OCI-LY1 (cell line): ENCODE measurements around the gene DUSP22.

Experiments
- H2AFZ ChIP-seq: fragments of 200-600 bp; sonication (generic), shearing (Covaris generic); 2 replicates; pipeline ENCODE4 v1.6.0; 2014; ENCODE audit warnings: antibody characterized with exemption, mild to moderate bottlenecking, low read length
- H3F3A ChIP-seq: fragments of 200-600 bp; sonication (generic), shearing (Covaris generic); 2 replicates; pipeline ENCODE4 v1.6.0; 2014; ENCODE audit warnings: mild to moderate bottlenecking, antibody characterized with exemption, low read length, moderate library complexity; ENCODE audit not compliant: insufficient read depth
- H3K27ac ChIP-seq: fragments of 200-600 bp; sonication (generic); 2 replicates; pipeline ENCODE4 v1.5.1; 2014; ENCODE audit warnings: low read length, mixed run types, mild to moderate bottlenecking, low read depth; ENCODE audit not compliant: poor library complexity, severe bottlenecking
- H3K27me3 ChIP-seq: fragments of 200-600 bp; sonication (generic); 2 replicates; pipeline ENCODE4 v1.6.0; 2014; ENCODE audit warnings: antibody characterized with exemption, mild to moderate bottlenecking, low read length, moderate library complexity; ENCODE audit not compliant: insufficient read depth
- H3K36me3 ChIP-seq: fragments of 200-600 bp; sonication (generic); 2 replicates; pipeline ENCODE4 v1.6.1; 2014; ENCODE audit warnings: mild to moderate bottlenecking, antibody characterized with exemption, low read length, moderate library complexity, mixed read lengths; ENCODE audit not compliant: insufficient read depth
- H3K4me1 ChIP-seq: fragments of 200-600 bp; sonication (generic); 2 replicates; pipeline ENCODE4 v1.5.1; 2014; ENCODE audit warnings: mild to moderate bottlenecking, low read length, moderate library complexity; ENCODE audit not compliant: insufficient read depth, severe bottlenecking
- H3K4me2 ChIP-seq: fragments of 200-600 bp; sonication (generic), shearing (Covaris generic); 2 replicates; pipeline ENCODE4 v1.6.1; 2014; ENCODE audit warnings: low read length
- H3K4me3 ChIP-seq: fragments of 200-600 bp; sonication (generic); 2 replicates; pipeline ENCODE4 v1.5.1; 2014; ENCODE audit warnings: low read length, low read depth, mild to moderate bottlenecking, mixed read lengths; ENCODE audit not compliant: poor library complexity, severe bottlenecking
- H3K79me2 ChIP-seq: fragments of 200-600 bp; shearing (Covaris generic); 2 replicates; pipeline ENCODE4 v1.6.1; 2016; ENCODE audit warnings: mixed run types, low read length, mixed read lengths; ENCODE audit not compliant: insufficient read depth
- H3K9ac ChIP-seq: fragments of 200-600 bp; sonication (generic), shearing (Covaris generic); 2 replicates; pipeline ENCODE4 v1.6.1; 2014; ENCODE audit warnings: mild to moderate bottlenecking, low read length, mixed read lengths
- H3K9me2 ChIP-seq: fragments of 200-600 bp; sonication (generic), shearing (Covaris generic); 2 replicates; pipeline ENCODE4 v1.6.1; 2014; ENCODE audit warnings: low read depth, mild to moderate bottlenecking, low read length, mixed read lengths
- H3K9me3 ChIP-seq: fragments of 200-600 bp; shearing (Covaris generic); 2 replicates; pipeline ENCODE4 v1.6.1; 2014; ENCODE audit warnings: low read length, mixed read lengths
- H4K20me1 ChIP-seq: fragments of 200-600 bp; sonication (generic), shearing (Covaris generic); 2 replicates; pipeline ENCODE4 v1.6.0; 2016; ENCODE audit warnings: mild to moderate bottlenecking, low read length; ENCODE audit not compliant: insufficient read depth
- CTCF ChIP-seq: fragments of 200-600 bp; sonication (generic), shearing (Covaris generic); IDR thresholded peaks from 2 replicates; pipeline ENCODE4 v1.5.1; 2017; ENCODE audit warnings: mild to moderate bottlenecking, antibody characterized with exemption, low read length, moderate library complexity, mixed read lengths
- EZH2 ChIP-seq: fragments of 200-600 bp; sonication (generic), shearing (Covaris generic); IDR thresholded peaks from 2 replicates; pipeline ENCODE4 v1.8.0; 2017; ENCODE audit warnings: borderline replicate concordance, mixed run types, mild to moderate bottlenecking, antibody characterized with exemption, low read length, moderate library complexity, mixed read lengths

Gene DUSP22

GRCh38 chr6:380234-381218, 88.2 kb downstream of the DUSP22 start:
- Histone ChIP-seq H2AFZ (no peak overlapping the region), H3K27ac (no peak overlapping the region), H3K9ac (no peak overlapping the region), H3K79me2 (no peaks in the 10 kb centered on the region), H3K9me2 (no peaks in the 10 kb centered on the region), H3K4me3 (no peak overlapping the region), H4K20me1 (no peaks in the 10 kb centered on the region), H3K27me3 (peaks cover 7% of the 10 kb centered on the region; the same call in 1 of the 2 replicates), H3K4me2 (no peak overlapping the region), H3K36me3 (no peaks in the 10 kb centered on the region), H3K4me1 (peaks cover 37% of the 10 kb centered on the region), H3K9me3 (no peaks in the 10 kb centered on the region), H3F3A (no peaks in the 10 kb centered on the region)
- TF ChIP-seq EZH2 (no peak), CTCF (no peak)

DNA sequence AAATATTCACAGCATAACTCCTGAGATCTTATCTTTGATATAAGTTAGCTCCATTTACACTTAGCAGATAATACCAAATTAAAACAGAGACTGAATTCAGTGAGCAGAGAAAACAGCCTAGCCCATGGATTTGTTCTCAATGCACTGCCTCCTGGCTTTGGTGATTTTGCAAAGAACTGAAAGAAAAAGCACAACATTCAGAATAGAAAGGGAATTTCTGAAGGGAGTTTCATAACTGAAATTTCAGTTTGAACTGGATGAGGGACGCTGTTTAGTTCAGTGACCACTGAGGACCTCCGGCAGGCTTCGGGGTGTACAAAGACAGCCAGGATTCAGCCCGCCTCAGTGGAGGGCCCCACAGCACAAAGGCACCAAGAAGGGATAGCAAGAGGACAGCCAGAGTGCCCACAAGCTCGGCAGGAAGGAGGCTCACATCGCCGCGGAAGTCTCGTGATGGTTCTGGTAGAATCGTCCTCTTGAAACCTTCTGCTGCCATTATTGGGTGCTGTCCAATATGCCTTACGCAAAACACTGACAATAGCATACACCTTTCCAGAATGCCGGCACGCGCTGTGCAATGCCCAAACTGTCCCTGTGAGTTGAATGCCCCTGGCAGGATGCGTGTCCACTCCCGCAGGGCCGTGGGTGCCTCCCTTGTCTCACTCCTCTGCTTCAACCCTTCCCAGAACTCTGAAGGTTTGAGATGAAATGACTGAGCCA, 89.6 kb downstream of the DUSP22 start:
- Histone ChIP-seq H3K36me3 (no peaks in the 10 kb centered on the region), H3K9me3 (no peaks in the 10 kb centered on the region), H3F3A (no peaks in the 10 kb centered on the region), H3K27ac (no peak overlapping the region), H4K20me1 (no peaks in the 10 kb centered on the region), H3K4me1 (peaks cover 30% of the 10 kb centered on the region), H3K27me3 (peaks cover 10% of the 10 kb centered on the region; the same call in 1 of the 2 replicates), H3K79me2 (no peaks in the 10 kb centered on the region), H3K4me3 (no peak overlapping the region), H2AFZ (no peak overlapping the region), H3K9ac (no peak overlapping the region), H3K9me2 (no peaks in the 10 kb centered on the region), H3K4me2 (no peak overlapping the region)
- TF ChIP-seq CTCF: no peak
- no peak for TF ChIP-seq EZH2

DNA sequence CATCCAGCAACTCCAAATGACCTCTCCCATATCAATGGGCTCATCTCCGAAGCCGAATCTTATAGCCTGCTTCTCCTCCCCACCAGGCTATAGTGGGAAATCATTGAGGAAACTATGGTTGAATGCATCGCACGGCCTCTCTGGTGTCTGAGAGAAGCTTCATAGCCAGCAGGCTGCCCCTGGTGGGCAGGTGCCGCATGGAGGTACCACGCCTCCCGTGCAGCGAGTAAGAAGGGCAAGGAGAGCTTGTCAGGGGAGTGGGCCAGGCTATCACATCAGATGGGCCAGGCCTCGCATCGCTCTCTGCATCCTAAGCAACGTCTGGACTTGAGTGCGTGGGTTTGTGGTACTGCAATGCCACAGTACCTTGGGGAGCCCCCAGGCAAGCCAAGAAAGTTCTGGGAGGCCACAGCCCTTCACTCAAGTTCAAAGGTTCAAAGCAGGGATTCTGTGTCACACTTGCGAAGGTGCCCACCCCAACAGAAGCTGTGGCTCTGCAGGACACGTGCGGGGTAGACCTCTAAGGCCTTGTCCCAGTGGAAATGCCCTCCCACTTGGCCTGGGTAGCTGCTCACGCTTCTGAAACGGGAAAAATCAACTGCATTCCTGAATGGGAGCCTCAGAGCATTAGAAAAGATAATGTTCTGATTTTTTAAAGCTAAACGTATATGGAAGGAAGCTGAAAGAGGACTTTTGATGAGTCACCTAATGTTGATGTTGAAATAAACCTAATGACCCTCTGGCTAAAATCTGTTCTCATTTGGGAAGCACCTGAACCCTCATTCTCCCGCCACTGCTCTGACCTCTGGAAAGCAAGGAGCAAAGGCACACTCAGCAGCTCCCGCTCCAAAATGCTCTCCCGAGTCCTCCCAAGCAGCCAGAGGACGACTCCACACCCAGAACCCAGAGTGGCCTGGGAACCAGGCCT, 90.9 kb downstream of the DUSP22 start:
- Histone ChIP-seq H3K9me3 (no peaks in the 10 kb centered on the region), H2AFZ (no peak overlapping the region), H4K20me1 (no peaks in the 10 kb centered on the region), H3K27me3 (peaks cover 12% of the 10 kb centered on the region; the same call in 1 of the 2 replicates), H3K27ac (no peak overlapping the region), H3K4me3 (no peak overlapping the region), H3K4me1 (peaks cover 18% of the 10 kb centered on the region), H3K9me2 (no peaks in the 10 kb centered on the region), H3K4me2 (no peak overlapping the region), H3K36me3 (no peaks in the 10 kb centered on the region), H3K9ac (no peak overlapping the region), H3K79me2 (no peaks in the 10 kb centered on the region), H3F3A (no peaks in the 10 kb centered on the region)
- no peak for TF ChIP-seq EZH2
- TF ChIP-seq CTCF: peak; percentile 41
